Measurements from ENCODE around the gene TARS1. TPM values are rescaled to one million over a fixed set of nuclear protein-coding genes. Genes with fewer than 3 reads are reported as not detected.
"Not testable (repeated sequence)": the region's sequence is repeated elsewhere in the genome, so short reads cannot be mapped to it uniquely, and the experiment has no call there.

The TARS1 gene
- total and polyA plus RNA-seq, 11 donors = 58.1 to 91.0 (median 71.9) TPM

DNA sequence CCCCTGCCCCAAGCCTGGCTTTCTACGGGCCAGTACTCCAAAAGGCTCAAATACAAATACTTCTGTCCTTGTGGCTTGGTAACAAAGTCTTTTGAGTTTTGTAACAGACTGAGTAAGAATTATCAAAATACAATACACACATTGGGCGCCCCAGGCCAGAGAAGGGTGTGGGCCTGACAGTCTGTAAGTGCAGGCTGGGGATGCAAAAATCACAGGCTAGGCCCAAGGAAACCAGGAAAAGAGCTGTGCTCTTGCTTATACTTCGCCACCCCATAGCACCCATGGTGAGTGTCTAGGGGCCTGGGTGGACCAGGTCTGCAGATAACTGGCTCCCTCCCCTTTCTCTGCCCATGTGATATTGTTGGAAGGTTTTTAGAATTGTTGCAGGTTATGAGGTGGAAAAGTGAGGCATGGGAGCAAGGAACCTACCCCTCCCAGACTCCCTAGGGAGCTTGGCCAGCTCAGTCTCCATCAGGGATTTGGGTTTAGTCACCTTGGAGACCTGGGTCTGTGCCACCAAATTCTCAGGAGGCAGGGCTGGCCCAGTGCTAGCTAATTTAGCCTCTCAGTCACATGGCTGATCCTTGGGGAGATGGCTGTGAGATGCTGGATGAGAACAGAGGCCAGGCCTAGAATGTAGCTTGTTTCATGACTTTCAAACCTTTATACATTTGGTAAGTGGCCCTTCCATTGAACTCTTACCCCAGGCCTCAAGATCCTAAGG, 72.9 kb downstream of the TARS1 start:
- ATAC-seq (no peak), DNase-seq (no peak)
- Histone ChIP-seq H3K4me1 (no peaks in the 10 kb centered on the region), H3K27ac (no peak overlapping the region), H3K4me3 (no peak overlapping the region), H3K9me3 (no peaks in the 10 kb centered on the region), H3K27me3 (no peaks in the 10 kb centered on the region), H3K36me3 (no peaks in the 10 kb centered on the region)
- TF ChIP-seq, protein P1, sequence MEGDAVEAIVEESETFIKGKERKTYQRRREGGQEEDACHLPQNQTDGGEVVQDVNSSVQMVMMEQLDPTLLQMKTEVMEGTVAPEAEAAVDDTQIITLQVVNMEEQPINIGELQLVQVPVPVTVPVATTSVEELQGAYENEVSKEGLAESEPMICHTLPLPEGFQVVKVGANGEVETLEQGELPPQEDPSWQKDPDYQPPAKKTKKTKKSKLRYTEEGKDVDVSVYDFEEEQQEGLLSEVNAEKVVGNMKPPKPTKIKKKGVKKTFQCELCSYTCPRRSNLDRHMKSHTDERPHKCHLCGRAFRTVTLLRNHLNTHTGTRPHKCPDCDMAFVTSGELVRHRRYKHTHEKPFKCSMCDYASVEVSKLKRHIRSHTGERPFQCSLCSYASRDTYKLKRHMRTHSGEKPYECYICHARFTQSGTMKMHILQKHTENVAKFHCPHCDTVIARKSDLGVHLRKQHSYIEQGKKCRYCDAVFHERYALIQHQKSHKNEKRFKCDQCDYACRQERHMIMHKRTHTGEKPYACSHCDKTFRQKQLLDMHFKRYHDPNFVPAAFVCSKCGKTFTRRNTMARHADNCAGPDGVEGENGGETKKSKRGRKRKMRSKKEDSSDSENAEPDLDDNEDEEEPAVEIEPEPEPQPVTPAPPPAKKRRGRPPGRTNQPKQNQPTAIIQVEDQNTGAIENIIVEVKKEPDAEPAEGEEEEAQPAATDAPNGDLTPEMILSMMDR (IDR thresholded peaks at IDR 0.05) = no peak
- no peak for TF ChIP-seq POLR2A (IDR thresholded peaks at IDR 0.05)
- intact Hi-C loops (cut with DNase I) = no loop called here
- 80 to 97% (median 81%) methylated on average over 3 of the region's 3 CpGs for WGBS, 4 donors

- H3K4me1 ChIP-seq; H3K9me3 ChIP-seq; H3K27me3 ChIP-seq; ATAC-seq; H3K27ac ChIP-seq; H3K4me3 ChIP-seq; H3K36me3 ChIP-seq; intact Hi-C loops (cut with DNase I); DNase-seq: not testable (repeated sequence)
- 96 to 98% (median 97%) methylated on average over 26 to 32 of the region's 32 CpGs for WGBS, 4 donors
These were observed 74.6 kb downstream of the TARS1 start for GRCh38 chr5:33515366-33515765.

DNA sequence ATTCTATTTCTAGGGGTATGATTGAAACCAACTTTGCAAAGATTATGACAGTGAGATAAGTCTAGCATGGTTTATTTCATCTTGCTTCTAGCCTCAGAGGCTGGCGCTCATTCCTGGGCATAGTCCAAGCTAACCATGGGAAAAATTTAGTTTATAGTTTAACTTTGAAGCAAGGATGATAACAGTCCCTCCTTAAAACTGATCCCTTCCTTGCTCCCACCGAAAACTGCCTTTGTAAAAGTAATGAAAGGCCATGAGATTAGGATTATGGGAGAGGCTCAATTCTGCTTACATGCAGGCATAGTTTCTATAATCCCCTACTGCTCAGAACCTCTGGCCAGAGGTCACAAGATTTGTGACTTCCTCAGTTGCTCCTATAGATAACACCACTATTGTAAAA, 75.7 kb downstream of the TARS1 start:
- no peaks in the 10 kb centered on the region for H3K36me3 ChIP-seq
- no peaks in the 10 kb centered on the region for H3K9me3 ChIP-seq
- no peaks in the 10 kb centered on the region for H3K27me3 ChIP-seq
- 71 to 84% (median 81%) methylated on average over 2 of the region's 2 CpGs for WGBS, 4 donors
- TF ChIP-seq POLR2A (IDR thresholded peaks at IDR 0.05) = no peak
- TF ChIP-seq, protein P1 (IDR thresholded peaks at IDR 0.05) = no peak
- H3K27ac ChIP-seq = no peak overlapping the region
- DNase-seq (no peak), ATAC-seq (no peak)
- no peaks in the 10 kb centered on the region for H3K4me1 ChIP-seq
- H3K4me3 ChIP-seq = no peak overlapping the region
- intact Hi-C loops (cut with DNase I) = no loop called here
